Transverse colon (tissue), 3 donors: ENCODE results near the gene DGKD.

Experiments
- CTCF ChIP-seq, 5 experiments: fragments of 200-600 bp in 3 of 5; fragments of 450-650 bp in 2 of 5; sonication (generic) in 3 of 5; IDR thresholded peaks; 1 replicate in 2 of 5; 2 replicates in 3 of 5; pipeline ENCODE4 v1.5.1; 2016 to 2017; ENCODE audit warnings: antibody characterized with exemption in 5 of 5, inconsistent platforms in 3 of 5, mild to moderate bottlenecking in 2 of 5, moderate library complexity in 1 of 5
- EP300 ChIP-seq: sonication (generic); formaldehyde crosslinking; IDR thresholded peaks from one replicate; pipeline ENCODE4 v1.6.1; 2017; ENCODE audit warnings: antibody characterized with exemption, low read depth

- no peak for TF ChIP-seq CTCF (IDR thresholded peaks at IDR 0.05)
- no peak for TF ChIP-seq EP300
These were observed 26.0 kb downstream of the DGKD start for GRCh38 chr2:233380132-233380895.
